Measurements from ENCODE around the gene MYLK. TPM values are rescaled to one million over a fixed set of nuclear protein-coding genes. Genes with fewer than 3 reads are reported as not detected.

The MYLK gene
- total and polyA plus RNA-seq, 2 of the 4 experiments (the other 2 are of a cell fraction), result 299 to 484 TPM

DNA sequence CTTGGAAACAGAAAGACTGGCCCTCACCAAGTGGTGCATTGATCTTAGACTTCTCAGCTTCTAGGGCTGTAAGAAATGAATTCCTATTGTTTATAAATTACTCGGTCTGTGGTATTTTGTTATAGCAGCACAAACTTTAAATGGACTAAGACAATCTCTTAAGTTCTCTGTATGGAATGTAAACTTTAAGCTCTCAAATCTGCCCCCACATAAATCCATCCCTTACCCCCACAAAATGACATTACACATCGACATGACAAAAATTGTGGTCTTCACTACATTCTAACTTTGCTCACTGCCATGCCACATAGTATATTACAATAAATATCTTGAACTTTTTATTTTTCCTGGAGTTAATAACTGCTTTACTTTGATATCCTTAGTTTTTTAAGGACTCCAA, 121.3 kb downstream of the MYLK start:
- Histone ChIP-seq H3K9me3 (ENCODE audit: control insufficient read depth, insufficient read depth, low read length) (no peaks in the 10 kb centered on the region; the same call in 1 of the 2 replicates), H3K27ac (ENCODE audit: insufficient read depth, low read length) (peak overlapping the region; percentile 84), H2BK15ac (ENCODE audit: low read depth, low read length) (0 out of 3 replicates have a peak overlapping the region, but pooled peaks have one; percentile 61), H3K79me1 (ENCODE audit: low read depth in 1 of 2, low read length in 2 of 2) (peaks cover 16 to 73% of the 10 kb centered on the region in 2 experiments), H2AK9ac (replicated peaks; ENCODE audit: low read depth, low read length, poor library complexity) (no peak overlapping the region), H3K4ac (ENCODE audit: low read depth, low read length) (peak overlapping the region; percentile 92), H2AK5ac (ENCODE audit: low read depth, low read length) (peak overlapping the region; percentile 81; the same call in 1 of the 2 replicates), H3K56ac (ENCODE audit: extremely low read depth, insufficient read depth, low read length) (no peak overlapping the region; the same call in 1 of the 2 replicates), H3K4me3 (ENCODE audit: insufficient read depth, low read depth, low read length) (no peak overlapping the region), H3K18ac (ENCODE audit: low read depth, low read length) (peak overlapping the region; percentile 93), H3K23ac (ENCODE audit: low read depth, low read length) (peak overlapping the region; percentile 29), H4K8ac (ENCODE audit: low read depth in 2 of 2, low read length in 2 of 2) (peak overlapping the region; percentile 64 to 75; a peak in 2 of 4 replicates), H2BK20ac (ENCODE audit: low read depth, low read length) (peak overlapping the region; percentile 73), H4K91ac (ENCODE audit: insufficient read depth, low read depth, low read length) (peak overlapping the region; percentile 86), H3K36me3 (ENCODE audit: control insufficient read depth, insufficient read depth, low read length) (peaks cover 27% of the 10 kb centered on the region), H2AFZ (replicated peaks; ENCODE audit: low read length, poor library complexity) (no peak overlapping the region), H3K4me2 (ENCODE audit: low read depth, low read length) (no peak overlapping the region), H3K9me1 (ENCODE audit: insufficient read depth, low read length) (peaks cover 32% of the 10 kb centered on the region), H3K4me1 (ENCODE audit: control insufficient read depth, insufficient read depth, low read length) (peaks cover 24% of the 10 kb centered on the region), H3K9ac (ENCODE audit: low read depth, low read length) (no peak overlapping the region), H3K14ac (replicated peaks; ENCODE audit: low read depth, low read length) (peak overlapping the region; percentile 67), H3K27me3 (ENCODE audit: control insufficient read depth, insufficient read depth, low read length) (no peaks in the 10 kb centered on the region), H2BK5ac (ENCODE audit: low read depth, low read length, poor library complexity, severe bottlenecking) (peak overlapping the region; percentile 88), H2BK120ac (ENCODE audit: low read depth, low read length) (peak overlapping the region; percentile 84), H4K20me1 (ENCODE audit: insufficient read depth, low read length) (no peaks in the 10 kb centered on the region), H4K5ac (ENCODE audit: low read depth, low read length) (peak overlapping the region; percentile 90)
- dilution Hi-C loops (cut with HindIII; ENCODE audit: low sequenced_read_pairs, unreplicated experiment), result no loop called here
- CTCF ChIA-PET, result interaction anchor here (0.6 kb wide), 1 partner anchor 27 kb away, joined by 4 read pairs; no protein-coding TSS in a partner anchor
- intact Hi-C loops (cut with micrococcal nuclease), result no loop called here
- TF ChIP-seq NFE2L2 (IDR thresholded peaks at IDR 0.05; ENCODE audit: low read depth, low read length) (no peak), MAZ (IDR thresholded peaks at IDR 0.05; ENCODE audit: borderline replicate concordance, low read depth, low read length) (no peak), RFX5 (IDR thresholded peaks at IDR 0.05; ENCODE audit: low read depth, low read length) (no peak), FOS (IDR thresholded peaks at IDR 0.05; ENCODE audit: low read depth, low read length) (no peak), RAD21 (IDR thresholded peaks at IDR 0.05; ENCODE audit: low read length) (no peak), CEBPB (IDR thresholded peaks at IDR 0.05; ENCODE audit: low read depth, low read length) (no peak), SMC3 (IDR thresholded peaks at IDR 0.05; ENCODE audit: low read depth, low read length) (no peak), CHD1 (IDR thresholded peaks at IDR 0.05; ENCODE audit: low read depth, low read length) (no peak), BHLHE40 (IDR thresholded peaks at IDR 0.05; ENCODE audit: low read depth, low read length) (no peak), MAFK (IDR thresholded peaks at IDR 0.05; ENCODE audit: low read depth, low read length) (no peak), POLR2A (IDR thresholded peaks at IDR 0.05; ENCODE audit: low read depth, low read length) (no peak), MXI1 (IDR thresholded peaks at IDR 0.05; ENCODE audit: borderline replicate concordance, low read depth, low read length) (no peak), RCOR1 (IDR thresholded peaks at IDR 0.05; ENCODE audit: insufficient replicate concordance, low read length) (no peak)
- TF ChIP-seq, protein P1, sequence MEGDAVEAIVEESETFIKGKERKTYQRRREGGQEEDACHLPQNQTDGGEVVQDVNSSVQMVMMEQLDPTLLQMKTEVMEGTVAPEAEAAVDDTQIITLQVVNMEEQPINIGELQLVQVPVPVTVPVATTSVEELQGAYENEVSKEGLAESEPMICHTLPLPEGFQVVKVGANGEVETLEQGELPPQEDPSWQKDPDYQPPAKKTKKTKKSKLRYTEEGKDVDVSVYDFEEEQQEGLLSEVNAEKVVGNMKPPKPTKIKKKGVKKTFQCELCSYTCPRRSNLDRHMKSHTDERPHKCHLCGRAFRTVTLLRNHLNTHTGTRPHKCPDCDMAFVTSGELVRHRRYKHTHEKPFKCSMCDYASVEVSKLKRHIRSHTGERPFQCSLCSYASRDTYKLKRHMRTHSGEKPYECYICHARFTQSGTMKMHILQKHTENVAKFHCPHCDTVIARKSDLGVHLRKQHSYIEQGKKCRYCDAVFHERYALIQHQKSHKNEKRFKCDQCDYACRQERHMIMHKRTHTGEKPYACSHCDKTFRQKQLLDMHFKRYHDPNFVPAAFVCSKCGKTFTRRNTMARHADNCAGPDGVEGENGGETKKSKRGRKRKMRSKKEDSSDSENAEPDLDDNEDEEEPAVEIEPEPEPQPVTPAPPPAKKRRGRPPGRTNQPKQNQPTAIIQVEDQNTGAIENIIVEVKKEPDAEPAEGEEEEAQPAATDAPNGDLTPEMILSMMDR (conservative IDR thresholded peaks at IDR 0.05; ENCODE audit: low read depth, low read length), result no peak
- TF ChIP-seq, protein P2, sequence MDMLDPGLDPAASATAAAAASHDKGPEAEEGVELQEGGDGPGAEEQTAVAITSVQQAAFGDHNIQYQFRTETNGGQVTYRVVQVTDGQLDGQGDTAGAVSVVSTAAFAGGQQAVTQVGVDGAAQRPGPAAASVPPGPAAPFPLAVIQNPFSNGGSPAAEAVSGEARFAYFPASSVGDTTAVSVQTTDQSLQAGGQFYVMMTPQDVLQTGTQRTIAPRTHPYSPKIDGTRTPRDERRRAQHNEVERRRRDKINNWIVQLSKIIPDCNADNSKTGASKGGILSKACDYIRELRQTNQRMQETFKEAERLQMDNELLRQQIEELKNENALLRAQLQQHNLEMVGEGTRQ (IDR thresholded peaks at IDR 0.05; ENCODE audit: low read depth, low read length), result no peak
- TF ChIP-seq, protein P3, sequence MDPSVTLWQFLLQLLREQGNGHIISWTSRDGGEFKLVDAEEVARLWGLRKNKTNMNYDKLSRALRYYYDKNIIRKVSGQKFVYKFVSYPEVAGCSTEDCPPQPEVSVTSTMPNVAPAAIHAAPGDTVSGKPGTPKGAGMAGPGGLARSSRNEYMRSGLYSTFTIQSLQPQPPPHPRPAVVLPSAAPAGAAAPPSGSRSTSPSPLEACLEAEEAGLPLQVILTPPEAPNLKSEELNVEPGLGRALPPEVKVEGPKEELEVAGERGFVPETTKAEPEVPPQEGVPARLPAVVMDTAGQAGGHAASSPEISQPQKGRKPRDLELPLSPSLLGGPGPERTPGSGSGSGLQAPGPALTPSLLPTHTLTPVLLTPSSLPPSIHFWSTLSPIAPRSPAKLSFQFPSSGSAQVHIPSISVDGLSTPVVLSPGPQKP (IDR thresholded peaks at IDR 0.05; ENCODE audit: borderline replicate concordance, low read depth, low read length), result no peak
- no CpG with 5 or more reads among the region's 2 CpGs for WGBS, 2 experiments (ENCODE audit: extremely low coverage in 2 of 2, insufficient read length in 1 of 2)
- no TSS peak for BruUV-seq (replicated peaks)
- POLR2A ChIA-PET (ENCODE audit: unreplicated experiment), result no interaction called here
- in situ Hi-C loops (cut with MboI; ENCODE audit: low sequenced_read_pairs), result no loop called here
- ATAC-seq (ENCODE audit: low read depth) (peak; percentile 37), DNase-seq (peak; percentile 57)

Data from IMR-90 (cell line).